ENCODE data around the gene KRT9. TPM values are rescaled to one million over a fixed set of nuclear protein-coding genes. Genes with fewer than 3 reads are reported as not detected.
"Not testable (repeated sequence)": the region's sequence is repeated elsewhere in the genome, so short reads cannot be mapped to it uniquely, and the experiment has no call there.

The KRT9 gene, protein sequence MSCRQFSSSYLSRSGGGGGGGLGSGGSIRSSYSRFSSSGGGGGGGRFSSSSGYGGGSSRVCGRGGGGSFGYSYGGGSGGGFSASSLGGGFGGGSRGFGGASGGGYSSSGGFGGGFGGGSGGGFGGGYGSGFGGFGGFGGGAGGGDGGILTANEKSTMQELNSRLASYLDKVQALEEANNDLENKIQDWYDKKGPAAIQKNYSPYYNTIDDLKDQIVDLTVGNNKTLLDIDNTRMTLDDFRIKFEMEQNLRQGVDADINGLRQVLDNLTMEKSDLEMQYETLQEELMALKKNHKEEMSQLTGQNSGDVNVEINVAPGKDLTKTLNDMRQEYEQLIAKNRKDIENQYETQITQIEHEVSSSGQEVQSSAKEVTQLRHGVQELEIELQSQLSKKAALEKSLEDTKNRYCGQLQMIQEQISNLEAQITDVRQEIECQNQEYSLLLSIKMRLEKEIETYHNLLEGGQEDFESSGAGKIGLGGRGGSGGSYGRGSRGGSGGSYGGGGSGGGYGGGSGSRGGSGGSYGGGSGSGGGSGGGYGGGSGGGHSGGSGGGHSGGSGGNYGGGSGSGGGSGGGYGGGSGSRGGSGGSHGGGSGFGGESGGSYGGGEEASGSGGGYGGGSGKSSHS
- total RNA-seq, result not detected

DNA sequence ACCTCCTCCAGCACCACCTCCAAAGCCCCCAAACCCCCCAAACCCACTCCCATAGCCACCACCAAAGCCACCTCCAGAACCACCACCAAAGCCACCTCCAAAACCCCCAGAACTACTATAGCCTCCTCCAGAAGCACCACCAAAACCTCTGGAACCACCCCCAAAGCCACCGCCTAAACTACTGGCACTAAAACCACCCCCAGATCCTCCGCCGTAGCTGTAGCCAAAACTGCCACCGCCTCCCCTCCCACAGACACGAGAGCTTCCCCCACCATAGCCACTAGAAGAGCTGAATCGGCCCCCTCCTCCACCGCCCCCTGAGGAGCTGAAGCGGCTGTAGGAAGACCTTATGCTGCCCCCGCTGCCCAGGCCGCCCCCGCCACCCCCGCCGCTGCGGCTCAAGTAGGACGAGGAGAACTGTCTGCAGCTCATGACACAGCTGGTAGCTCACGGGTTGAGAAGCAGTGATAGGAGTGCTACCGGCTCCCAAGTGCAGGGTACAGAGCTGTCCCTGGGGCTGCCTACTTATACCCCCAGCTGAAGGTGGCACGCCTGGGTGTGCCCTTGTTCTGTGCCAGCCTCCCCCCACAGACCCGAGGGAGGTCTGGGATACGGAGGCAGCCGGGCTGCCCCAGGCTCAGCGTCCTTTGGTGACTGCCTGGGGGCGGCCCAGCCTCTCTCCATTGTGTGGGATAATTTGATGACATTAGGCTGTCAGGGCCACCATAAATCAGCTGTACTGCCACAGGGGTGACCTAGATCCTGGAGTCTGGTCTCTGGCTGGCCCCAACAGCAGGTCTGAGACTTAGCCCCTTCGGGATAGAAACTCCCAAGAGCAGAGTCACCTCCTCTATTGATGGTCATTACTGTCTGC lies at the start of gene KRT9:
Gene KRT9 (minus strand): TSS at position 499 of the 874 bp plus-strand sequence. CDS start 67 bp downstream, at position 432.
- ChIA-PET CTCF (interaction anchor here (1.2 to 1.6 kb wide), 2 partner anchors 22 to 23 kb away, joined by 5 to 7 read pairs; no protein-coding TSS in a partner anchor), POLR2A (no interaction called here)
- no peak for DNase-seq
- H3K36me3 Mint-ChIP-seq (ENCODE audit: low read depth), result no peaks in the 10 kb centered on the region
- H3K27me3 Mint-ChIP-seq, result peaks cover 20% of the 10 kb centered on the region
- peaks cover 8% of the 10 kb centered on the region for H3K9me3 Mint-ChIP-seq
- peaks cover 6% of the 10 kb centered on the region for H3K4me1 Mint-ChIP-seq
- H3K4me3 Mint-ChIP-seq, result no peak within 1 kb of the TSS
- H3K27ac Mint-ChIP-seq, result no peak within 1 kb of the TSS

DNA sequence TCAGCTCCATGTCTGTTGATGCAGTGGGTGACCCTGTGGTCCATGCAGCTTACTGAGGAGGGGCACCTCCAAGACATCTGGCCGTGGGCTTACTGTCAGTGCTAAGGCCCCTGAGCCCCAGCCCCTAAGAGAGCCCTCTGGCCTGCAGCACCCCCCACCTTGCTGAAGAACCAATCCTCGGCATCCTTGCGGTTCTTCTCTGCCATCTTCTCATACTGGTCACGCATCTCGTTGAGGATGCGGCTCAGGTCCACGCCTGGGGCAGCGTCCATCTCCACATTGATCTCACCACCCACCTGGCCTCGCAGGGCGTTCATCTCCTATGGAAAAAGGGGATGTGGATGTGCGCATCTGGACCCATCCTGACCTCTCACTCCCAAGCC lies 49.6 kb upstream of the KRT9 start:
- DNase-seq; POLR2A ChIA-PET; H3K27me3 Mint-ChIP-seq; H3K36me3 Mint-ChIP-seq (ENCODE audit: low read depth); H3K27ac Mint-ChIP-seq; H3K4me3 Mint-ChIP-seq; H3K9me3 Mint-ChIP-seq; H3K4me1 Mint-ChIP-seq: not testable (repeated sequence)
- CTCF ChIA-PET, result interaction anchor here (1.2 to 2.0 kb wide), 2 partner anchors 28 to 41 kb away, joined by 4 to 5 read pairs; no protein-coding TSS in a partner anchor

DNA sequence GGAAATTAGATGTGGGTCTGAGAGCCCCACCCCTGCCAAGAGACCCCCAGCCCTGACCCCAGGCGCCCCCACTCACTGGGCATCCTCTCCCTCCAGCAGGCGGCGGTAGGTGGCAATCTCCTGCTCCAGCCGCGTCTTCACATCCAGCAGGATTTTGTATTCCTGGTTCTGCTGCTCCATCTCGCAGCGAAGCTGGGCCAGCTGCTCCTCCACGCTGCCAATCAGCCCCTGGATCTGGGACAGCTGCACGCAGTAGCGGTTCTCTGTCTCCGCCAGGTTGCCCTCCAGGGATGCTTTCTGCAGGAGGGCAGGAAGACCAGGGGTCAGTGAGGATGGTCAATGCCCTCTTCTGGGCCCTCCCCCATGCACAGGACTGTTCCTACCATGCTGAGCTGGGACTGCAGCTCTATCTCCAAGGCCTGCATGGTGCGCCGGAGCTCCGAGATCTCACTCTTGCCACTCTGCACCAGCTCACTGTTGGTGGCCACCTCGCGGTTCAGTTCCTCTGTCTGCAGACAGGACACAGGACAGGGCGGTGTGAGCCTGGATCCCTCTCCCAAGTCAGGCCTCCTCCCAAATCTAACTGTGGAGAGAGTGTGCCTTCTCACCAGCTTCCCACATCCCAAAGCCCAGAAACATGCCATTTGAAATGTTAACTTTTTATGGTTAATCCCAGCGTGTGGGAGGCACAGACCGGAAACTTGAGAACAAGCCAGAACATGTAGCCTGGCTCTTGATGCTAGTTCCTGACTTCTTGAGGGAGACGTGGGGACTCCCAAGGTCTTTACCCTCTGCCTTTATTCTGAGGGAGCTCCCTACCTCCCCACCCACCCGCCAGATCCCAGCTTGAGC lies 49.0 kb upstream of the KRT9 start:
- Mint-ChIP-seq H3K9me3 (no peaks in the 10 kb centered on the region), H3K27me3 (no peaks in the 10 kb centered on the region), H3K36me3 (ENCODE audit: low read depth) (no peaks in the 10 kb centered on the region), H3K4me3 (no peak overlapping the region), H3K27ac (no peak overlapping the region), H3K4me1 (no peaks in the 10 kb centered on the region)
- POLR2A ChIA-PET, result no interaction called here
- CTCF ChIA-PET, result interaction anchor here (1.2 to 2.0 kb wide), 2 partner anchors 29 to 42 kb away, joined by 4 to 5 read pairs; no protein-coding TSS in a partner anchor
- DNase-seq, result no peak

DNA sequence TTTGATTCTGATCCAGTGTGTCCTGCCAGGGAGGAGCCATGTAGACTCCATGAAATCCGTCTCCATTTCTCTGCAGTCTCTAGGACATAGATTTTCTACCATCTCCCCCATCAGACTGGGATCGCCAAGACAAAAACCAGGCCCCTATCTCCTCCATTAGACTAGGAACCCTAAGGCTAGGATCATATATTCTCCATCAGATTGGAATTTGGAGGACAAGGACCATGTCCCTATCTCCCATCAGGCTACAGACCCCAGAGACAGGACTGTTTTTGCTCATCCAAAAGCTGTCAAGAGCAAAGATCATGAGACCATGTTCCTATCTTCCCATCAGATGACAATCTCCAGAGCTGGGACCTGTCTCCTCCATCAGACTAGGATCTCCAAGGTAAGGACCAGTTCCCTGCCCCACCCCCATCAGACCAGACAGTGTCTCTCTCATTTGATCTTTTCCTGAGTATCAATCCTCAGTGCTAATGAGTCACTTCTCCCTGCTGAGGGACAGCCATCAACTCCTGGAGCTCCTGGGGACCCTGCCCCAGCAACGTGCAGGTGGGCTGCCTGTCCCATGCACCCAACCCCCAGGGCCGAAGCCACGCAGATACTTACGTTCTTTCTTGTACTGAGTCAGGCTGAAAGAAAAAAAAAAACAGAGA lies 48.2 kb upstream of the KRT9 start:
- POLR2A ChIA-PET; H3K4me3 Mint-ChIP-seq; H3K27me3 Mint-ChIP-seq; H3K4me1 Mint-ChIP-seq; H3K9me3 Mint-ChIP-seq; DNase-seq; H3K36me3 Mint-ChIP-seq (ENCODE audit: low read depth); H3K27ac Mint-ChIP-seq: not testable (repeated sequence)
- CTCF ChIA-PET, result interaction anchor here (1.2 to 2.0 kb wide), 2 partner anchors 29 to 43 kb away, joined by 4 to 5 read pairs; no protein-coding TSS in a partner anchor

DNA sequence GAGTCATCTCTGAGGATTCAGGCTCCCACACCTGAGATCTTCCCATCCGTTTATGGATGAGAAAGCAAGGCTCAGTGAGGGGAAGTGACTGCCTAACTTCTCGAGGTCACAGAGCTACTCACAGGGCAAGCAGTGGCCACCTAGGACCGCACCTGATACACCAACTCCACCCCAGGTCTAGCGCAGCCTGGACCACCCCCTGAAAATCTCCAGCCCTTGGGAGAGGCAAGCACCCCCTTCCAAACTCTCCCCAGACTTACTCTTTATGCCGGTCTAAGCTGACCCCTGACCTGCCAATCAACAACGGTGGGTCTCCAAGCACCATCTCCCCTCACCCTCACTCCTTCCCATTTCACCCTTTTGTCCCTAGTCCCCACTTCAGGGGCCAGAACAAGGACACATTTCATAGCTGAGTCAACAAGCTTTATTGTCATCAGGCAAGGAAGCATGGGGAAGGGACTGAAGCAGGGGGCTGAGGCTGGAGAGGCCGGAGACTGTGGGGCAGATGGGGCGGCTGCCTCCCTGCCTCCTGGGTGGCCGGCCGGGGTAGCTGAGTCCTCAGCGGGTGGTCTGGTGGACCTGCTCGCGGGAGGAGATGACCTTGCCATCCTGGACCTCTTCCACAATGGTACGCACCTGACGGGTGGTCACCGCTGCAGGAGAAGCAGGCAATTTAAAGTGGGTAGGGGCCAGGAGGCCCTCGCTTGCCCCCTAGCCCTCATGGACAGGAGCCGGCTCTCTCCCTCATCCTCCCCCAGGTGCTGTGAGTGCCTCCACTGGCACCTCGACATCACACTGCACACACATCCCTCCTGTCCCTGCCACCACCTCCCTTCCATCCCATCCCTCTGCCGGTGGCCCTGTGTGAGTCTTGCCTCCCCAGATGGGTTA lies 47.4 kb upstream of the KRT9 start:
- Mint-ChIP-seq H3K4me3 (no peak overlapping the region), H3K9me3 (no peaks in the 10 kb centered on the region), H3K27ac (no peak overlapping the region), H3K27me3 (no peaks in the 10 kb centered on the region), H3K4me1 (no peaks in the 10 kb centered on the region), H3K36me3 (ENCODE audit: low read depth) (no peaks in the 10 kb centered on the region)
- no peak for DNase-seq
- ChIA-PET POLR2A (no interaction called here), CTCF (no interaction called here)

DNA sequence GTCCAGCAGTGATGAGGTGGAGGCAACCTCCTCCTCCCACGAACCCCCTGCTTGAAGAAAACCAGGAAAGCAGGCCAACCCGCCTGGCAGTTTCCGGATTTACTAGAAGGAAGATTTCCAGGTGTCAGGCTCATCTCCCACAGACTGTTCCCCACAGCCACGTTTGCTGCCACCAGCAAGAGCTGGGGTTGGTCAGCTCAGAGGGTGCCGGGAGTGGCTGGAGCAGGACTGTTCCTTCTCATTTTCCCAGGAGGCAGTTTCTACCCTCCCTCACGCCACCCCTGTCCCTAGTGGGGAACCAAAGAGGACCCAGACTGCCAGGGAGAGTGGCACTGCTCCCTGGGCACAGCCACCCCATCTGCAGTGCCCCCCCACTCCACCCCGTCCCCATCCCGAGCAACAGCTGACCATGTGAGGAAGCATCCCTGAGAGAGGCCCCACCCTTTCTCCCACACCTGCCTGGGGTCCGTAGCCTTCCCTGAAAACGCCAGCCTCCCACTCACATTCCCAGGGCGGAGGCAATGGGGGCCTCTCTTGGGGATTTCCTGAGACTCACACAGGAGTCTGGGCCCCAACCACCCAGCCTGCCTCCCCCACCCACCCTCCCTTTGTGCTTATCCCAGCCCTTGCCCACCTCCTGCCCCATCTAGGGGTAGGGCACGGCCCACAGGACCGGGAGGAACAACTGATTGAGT lies 46.6 kb upstream of the KRT9 start:
- Mint-ChIP-seq H3K9me3 (no peaks in the 10 kb centered on the region), H3K36me3 (ENCODE audit: low read depth) (no peaks in the 10 kb centered on the region), H3K27me3 (no peaks in the 10 kb centered on the region), H3K27ac (no peak overlapping the region), H3K4me1 (no peaks in the 10 kb centered on the region), H3K4me3 (no peak overlapping the region)
- DNase-seq, result no peak
- ChIA-PET CTCF (no interaction called here), POLR2A (no interaction called here)

DNA sequence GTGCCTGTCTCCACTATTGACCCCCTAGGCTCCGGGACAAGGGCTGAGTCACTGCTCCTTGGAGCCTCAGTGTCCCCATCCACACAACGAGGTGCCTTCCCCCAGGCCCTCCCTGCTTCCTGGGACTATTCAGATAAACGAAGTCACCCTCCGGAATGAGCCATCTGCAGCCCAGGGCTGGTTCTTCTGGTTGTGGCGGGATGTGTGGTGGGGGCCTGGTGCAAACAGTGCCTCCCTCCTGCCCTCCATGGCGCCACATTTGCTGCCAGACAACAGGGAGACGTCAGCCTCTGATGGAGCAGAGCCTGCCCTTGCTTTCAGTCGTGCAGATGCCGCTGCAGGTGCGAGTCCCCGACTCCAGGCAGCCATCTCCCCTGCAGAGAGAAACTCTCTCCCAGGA lies 45.8 kb upstream of the KRT9 start:
- ChIA-PET CTCF (no interaction called here), POLR2A (no interaction called here)
- Mint-ChIP-seq H3K27ac (no peak overlapping the region), H3K4me3 (no peak overlapping the region), H3K4me1 (no peaks in the 10 kb centered on the region), H3K36me3 (ENCODE audit: low read depth) (no peaks in the 10 kb centered on the region), H3K27me3 (no peaks in the 10 kb centered on the region), H3K9me3 (no peaks in the 10 kb centered on the region)
- no peak for DNase-seq

DNA sequence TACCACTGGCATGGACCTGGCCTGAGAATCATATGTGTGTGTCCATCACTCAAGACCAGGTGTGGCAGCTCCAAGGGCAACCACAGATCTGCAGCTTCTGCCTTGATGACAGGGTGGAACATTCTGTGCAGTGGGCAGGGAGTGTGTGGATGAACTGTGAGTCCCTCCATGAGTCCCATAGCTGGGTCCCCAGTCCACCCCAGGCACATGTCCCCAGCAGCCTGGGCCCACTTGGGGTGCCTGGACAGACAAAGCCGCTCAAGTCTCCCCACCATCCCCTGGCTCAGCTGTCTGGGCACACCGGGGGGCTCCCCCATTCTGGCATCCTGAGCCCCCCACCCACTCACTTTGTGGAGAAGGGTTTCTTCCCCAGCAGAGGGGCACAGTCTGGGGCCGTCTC lies 45.3 kb upstream of the KRT9 start:
- Mint-ChIP-seq H3K4me1 (no peaks in the 10 kb centered on the region), H3K27me3 (no peaks in the 10 kb centered on the region), H3K4me3 (no peak overlapping the region), H3K9me3 (no peaks in the 10 kb centered on the region), H3K27ac (no peak overlapping the region), H3K36me3 (ENCODE audit: low read depth) (no peaks in the 10 kb centered on the region)
- ChIA-PET CTCF (no interaction called here), POLR2A (no interaction called here)
- no peak for DNase-seq

DNA sequence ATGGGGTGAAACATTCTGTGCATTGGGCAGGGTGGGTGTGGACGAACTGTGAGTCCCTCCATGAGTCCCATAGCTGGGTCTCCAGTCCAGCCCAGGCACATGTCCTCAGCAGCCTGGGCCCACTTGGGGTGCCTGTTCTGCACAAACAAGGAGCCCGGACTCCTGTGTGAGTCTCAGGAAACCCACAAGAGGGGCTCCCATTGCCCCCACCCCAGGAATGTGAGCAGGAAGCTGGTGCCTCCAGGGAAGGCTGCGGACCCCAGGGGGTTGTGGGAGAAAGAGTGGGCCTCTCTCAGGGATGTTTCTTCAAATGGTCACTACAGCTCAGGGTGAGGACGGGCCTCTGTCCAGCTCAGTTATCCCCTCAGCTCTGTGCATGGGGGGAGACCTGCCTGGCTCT lies 44.6 kb upstream of the KRT9 start:
- H3K27ac Mint-ChIP-seq; H3K27me3 Mint-ChIP-seq; H3K9me3 Mint-ChIP-seq; CTCF ChIA-PET; DNase-seq; H3K4me1 Mint-ChIP-seq; H3K4me3 Mint-ChIP-seq; H3K36me3 Mint-ChIP-seq (ENCODE audit: low read depth); POLR2A ChIA-PET: not testable (repeated sequence)

DNA sequence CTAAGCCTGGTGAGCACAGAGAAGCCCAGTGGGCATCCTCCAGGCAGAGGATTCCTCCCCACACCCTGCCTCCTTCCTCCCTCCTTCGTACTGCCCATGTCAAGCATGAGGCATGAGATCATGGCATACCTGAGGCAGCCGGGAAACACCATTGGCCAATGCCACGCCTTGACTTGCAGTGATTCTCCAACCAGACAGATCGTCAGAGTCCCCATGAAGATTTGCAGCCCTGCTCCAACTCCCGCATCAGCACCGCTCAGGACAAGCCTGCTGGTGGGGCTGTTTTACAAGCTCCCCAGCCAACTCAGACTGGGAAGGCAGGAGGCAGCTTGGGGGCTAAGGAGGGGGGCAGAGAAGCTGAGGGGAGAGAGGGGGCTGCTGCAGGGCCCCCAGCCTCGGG lies 43.6 kb upstream of the KRT9 start:
- H3K27me3 Mint-ChIP-seq, result no peaks in the 10 kb centered on the region
- ChIA-PET POLR2A (no interaction called here), CTCF (no interaction called here)
- no peak for DNase-seq
- H3K4me3 Mint-ChIP-seq, result no peak overlapping the region
- H3K27ac Mint-ChIP-seq, result no peak overlapping the region
- H3K4me1 Mint-ChIP-seq, result no peaks in the 10 kb centered on the region
- no peaks in the 10 kb centered on the region for H3K9me3 Mint-ChIP-seq
- H3K36me3 Mint-ChIP-seq (ENCODE audit: low read depth), result no peaks in the 10 kb centered on the region

DNA sequence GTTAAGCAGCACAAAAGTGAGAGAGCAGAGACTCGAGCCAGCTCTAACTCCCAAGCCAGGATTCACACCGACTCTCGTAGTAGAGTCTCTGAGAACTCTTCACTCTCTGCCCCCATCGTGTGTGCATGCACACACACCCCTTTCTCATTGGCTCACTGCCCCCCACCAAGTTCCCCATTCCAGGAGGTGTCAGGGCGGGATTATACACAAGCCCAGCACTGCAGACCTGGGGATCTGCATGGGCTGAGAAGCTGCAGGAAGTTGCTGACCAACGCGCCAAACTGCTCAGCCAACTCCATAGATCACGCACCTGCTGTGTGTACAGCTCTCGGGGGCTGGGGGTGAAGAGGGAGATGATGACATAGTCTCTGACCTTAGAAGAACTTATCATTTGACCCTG lies 42.9 kb upstream of the KRT9 start:
- CTCF ChIA-PET; H3K4me1 Mint-ChIP-seq; H3K27me3 Mint-ChIP-seq; H3K27ac Mint-ChIP-seq; H3K36me3 Mint-ChIP-seq (ENCODE audit: low read depth); DNase-seq; H3K9me3 Mint-ChIP-seq; POLR2A ChIA-PET; H3K4me3 Mint-ChIP-seq: not testable (repeated sequence)
